Liver (tissue), 9 donors: Measurements from ENCODE around the gene CADM2. TPM values are rescaled to one million over a fixed set of nuclear protein-coding genes. Genes with fewer than 3 reads are reported as not detected.

Source experiments
- DNase-seq: peaks from one replicate; pipeline ENCODE4 v3.0.0-alpha.2; 2017; ENCODE audit warnings: low spot score
- H3K27ac ChIP-seq, 2 donors: one replicate each; pipeline ENCODE4 v1.7.0; 2013; ENCODE audit warnings: inconsistent platforms in 2 of 2, low read length in 2 of 2, control low read depth in 1 of 2, low read depth in 1 of 2, mild to moderate bottlenecking in 1 of 2
- H3K27me3 ChIP-seq, 4 donors: one replicate each; pipeline versions ENCODE4 v1.6.1 to v1.7.0; 2013; ENCODE audit warnings: low read length in 3 of 4, inconsistent platforms in 1 of 4, mild to moderate bottlenecking in 1 of 4, moderate library complexity in 1 of 4; ENCODE audit not compliant: control insufficient read depth in 4 of 4, insufficient read depth in 4 of 4
- H3K36me3 ChIP-seq, 4 donors: one replicate each; pipeline versions ENCODE4 v1.6.1 to v1.7.0; 2013; ENCODE audit warnings: low read length in 3 of 4, mild to moderate bottlenecking in 3 of 4, low read depth in 1 of 4, moderate library complexity in 1 of 4; ENCODE audit not compliant: control insufficient read depth in 4 of 4, insufficient read depth in 3 of 4
- H3K4me1 ChIP-seq, 4 donors: one replicate each; pipeline versions ENCODE4 v1.6.1 to v1.7.0; 2013; ENCODE audit warnings: low read length in 3 of 4, mild to moderate bottlenecking in 3 of 4, moderate library complexity in 1 of 4; ENCODE audit not compliant: control insufficient read depth in 4 of 4, insufficient read depth in 4 of 4
- H3K4me3 ChIP-seq, 3 donors: one replicate each; pipeline versions ENCODE4 v1.6.1 to v1.7.0; 2013; ENCODE audit warnings: low read length in 3 of 3, control low read depth in 1 of 3, low read depth in 1 of 3, mild to moderate bottlenecking in 1 of 3
- H3K9ac ChIP-seq, 2 donors: one replicate each; pipeline ENCODE4 v1.7.0; 2013; ENCODE audit warnings: low read length in 2 of 2, mild to moderate bottlenecking in 2 of 2, moderate library complexity in 2 of 2, control low read depth in 1 of 2, low read depth in 1 of 2
- H3K9me3 ChIP-seq, 4 donors: one replicate each; pipeline versions ENCODE4 v1.6.1 to v1.7.0; 2013; ENCODE audit warnings: low read length in 3 of 4; ENCODE audit not compliant: control insufficient read depth in 4 of 4
- EGR1 ChIP-seq, 2 donors: IDR thresholded peaks; 2 replicates each; pipeline ENCODE4 v1.6.1; 2016 to 2018; ENCODE audit warnings: antibody characterized with exemption in 2 of 2, low read depth in 2 of 2
- FOXA1 ChIP-seq: IDR thresholded peaks from 2 replicates; pipeline ENCODE4 v1.6.1; 2016; ENCODE audit warnings: antibody characterized with exemption
- GABPA ChIP-seq, 2 donors: IDR thresholded peaks in 1 of 2; conservative IDR thresholded peaks in 1 of 2; 2 replicates each; pipeline ENCODE4 v1.6.1; 2016; ENCODE audit warnings: antibody characterized with exemption in 2 of 2, mild to moderate bottlenecking in 1 of 2, moderate library complexity in 1 of 2
- HNF4A ChIP-seq, 2 donors: conservative IDR thresholded peaks; 2 replicates each; pipeline ENCODE4 v1.6.1; 2016; ENCODE audit warnings: antibody characterized with exemption in 2 of 2, mild to moderate bottlenecking in 2 of 2
- HNF4G ChIP-seq: IDR thresholded peaks from 2 replicates; pipeline ENCODE4 v1.6.1; 2016; ENCODE audit warnings: antibody characterized with exemption
- JUND ChIP-seq, 2 donors: IDR thresholded peaks; 2 replicates each; pipeline ENCODE4 v1.6.1; 2016; ENCODE audit warnings: antibody characterized with exemption in 2 of 2
- NR2F2 ChIP-seq: IDR thresholded peaks from 2 replicates; pipeline ENCODE4 v1.6.1; 2016; ENCODE audit warnings: antibody characterized with exemption
- RAD21 ChIP-seq, 2 donors: IDR thresholded peaks; 2 replicates each; pipeline ENCODE4 v1.6.1; 2016; ENCODE audit warnings: antibody characterized with exemption in 2 of 2, mild to moderate bottlenecking in 2 of 2
- RXRA ChIP-seq, 2 donors: IDR thresholded peaks; 2 replicates each; pipeline ENCODE4 v1.6.1; 2017 to 2018; ENCODE audit warnings: antibody characterized with exemption in 2 of 2, mild to moderate bottlenecking in 1 of 2
- SP1 ChIP-seq: IDR thresholded peaks from 2 replicates; pipeline ENCODE4 v1.6.1; 2018; ENCODE audit warnings: antibody characterized with exemption, mild to moderate bottlenecking
- TAF1 ChIP-seq: conservative IDR thresholded peaks from 2 replicates; pipeline ENCODE4 v1.6.1; 2016; ENCODE audit warnings: antibody characterized with exemption, mild to moderate bottlenecking
- YY1 ChIP-seq: IDR thresholded peaks from 2 replicates; pipeline ENCODE4 v1.6.1; 2016; ENCODE audit warnings: antibody characterized with exemption, mild to moderate bottlenecking
- WGBS: extraction: QIAGEN DNeasy Blood & Tissue Kit; methylation state at CpG from one replicate; pipeline ENCODE4 v1.1.7; 2013; 5-methylcytosine and 5-hydroxymethylcytosine counted together
- polyA plus RNA-seq, 2 donors: library from polyadenylated mRNA; stranded (reverse) in 1 of 2; unstranded in 1 of 2; fragments of 200-250 nt in 1 of 2; fragments of >200 nt in 1 of 2; fragmentation: Nextera tagmentation in 1 of 2; extraction: Ambion mirVana in 1 of 2; gene quantifications; one replicate each; pipeline versions ENCODE4 v1.2.1 to v1.2.3, GENCODE V29; 2013 to 2015
- total RNA-seq, 2 donors: library from RNA; depleted of rRNA; stranded (reverse); fragments of >200 nt; gene quantifications; one replicate each; pipeline ENCODE4 v1.2.3, GENCODE V29; 2014
- TF ChIP-seq, protein P1 (sequence below): IDR thresholded peaks from 2 replicates; pipeline ENCODE4 v1.6.1; 2016; ENCODE audit warnings: antibody characterized with exemption
- TF ChIP-seq, protein P2 (sequence below): IDR thresholded peaks from 2 replicates; pipeline ENCODE4 v1.6.1; 2016; ENCODE audit warnings: antibody characterized with exemption, mild to moderate bottlenecking
- TF ChIP-seq, protein P3 (sequence below): IDR thresholded peaks from 2 replicates; pipeline ENCODE4 v1.6.1; 2016; ENCODE audit warnings: antibody characterized with exemption
- TF ChIP-seq, protein P4 (sequence below): IDR thresholded peaks from 2 replicates; pipeline ENCODE4 v1.6.1; 2016; ENCODE audit warnings: antibody characterized with exemption
- TF ChIP-seq, protein P5 (sequence below): fragments of 150-350 bp; IDR thresholded peaks from 2 replicates; pipeline ENCODE4 v1.5.1; 2017; ENCODE audit warnings: improper control_type of control experiment, low read depth, low read length; ENCODE audit not compliant: missing input control
- donor health status: healthy.
- donor health status: healthy.
- donor health status: healthy.
- donor health status: healthy.
- donor health status: healthy.

Gene CADM2
- total and polyA plus RNA-seq, 4 donors = 0.35 to 0.92 (median 0.51) TPM

DNA sequence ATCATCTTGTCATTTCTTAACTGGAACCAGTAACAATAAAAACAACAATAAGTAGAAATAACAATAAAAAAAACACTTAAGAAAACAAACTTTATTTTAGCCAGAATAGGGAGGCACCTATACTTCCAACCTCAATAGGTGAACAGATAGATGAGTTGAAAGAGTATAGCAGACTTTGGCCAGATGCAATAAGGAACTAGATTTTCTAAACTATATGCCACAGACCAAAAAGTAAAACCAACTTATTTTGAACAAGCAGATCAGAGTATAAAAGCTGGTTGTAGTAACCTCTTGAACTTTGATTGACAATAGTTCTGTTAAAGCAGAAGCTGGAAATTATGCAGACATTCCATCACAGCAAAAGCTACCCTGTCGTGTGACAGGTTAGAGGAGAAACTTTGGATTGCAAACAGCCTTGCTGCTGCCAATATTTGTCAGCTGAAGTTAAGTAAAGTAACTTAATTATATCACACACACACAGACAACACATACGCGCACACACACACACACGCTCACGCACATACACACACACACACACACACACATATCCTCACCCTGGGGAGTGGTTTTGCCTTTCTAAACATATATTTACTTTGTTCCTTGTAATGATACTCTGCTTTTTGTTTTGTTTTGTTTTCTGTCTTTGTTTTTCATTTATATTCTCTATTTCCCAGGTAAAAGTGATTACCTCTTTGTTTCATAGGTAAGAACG lies 1128.5 kb downstream of the CADM2 start:
- 66% methylated on average over 6 of the region's 6 CpGs for WGBS
- no peaks in the 10 kb centered on the region for H3K36me3 ChIP-seq
- TF ChIP-seq RAD21 (IDR thresholded peaks at IDR 0.05) (no peak), GABPA (IDR thresholded peaks at IDR 0.05 in 1 of 2, conservative IDR thresholded peaks at IDR 0.05 in 1 of 2) (no peak), NR2F2 (no peak), HNF4G (no peak), FOXA1 (no peak), HNF4A (conservative IDR thresholded peaks at IDR 0.05) (no peak), TAF1 (no peak), YY1 (no peak), JUND (IDR thresholded peaks at IDR 0.05) (no peak), RXRA (IDR thresholded peaks at IDR 0.05) (no peak), EGR1 (IDR thresholded peaks at IDR 0.05; ENCODE audit: low read depth in 2 of 2) (no peak)
- TF ChIP-seq, protein P1, sequence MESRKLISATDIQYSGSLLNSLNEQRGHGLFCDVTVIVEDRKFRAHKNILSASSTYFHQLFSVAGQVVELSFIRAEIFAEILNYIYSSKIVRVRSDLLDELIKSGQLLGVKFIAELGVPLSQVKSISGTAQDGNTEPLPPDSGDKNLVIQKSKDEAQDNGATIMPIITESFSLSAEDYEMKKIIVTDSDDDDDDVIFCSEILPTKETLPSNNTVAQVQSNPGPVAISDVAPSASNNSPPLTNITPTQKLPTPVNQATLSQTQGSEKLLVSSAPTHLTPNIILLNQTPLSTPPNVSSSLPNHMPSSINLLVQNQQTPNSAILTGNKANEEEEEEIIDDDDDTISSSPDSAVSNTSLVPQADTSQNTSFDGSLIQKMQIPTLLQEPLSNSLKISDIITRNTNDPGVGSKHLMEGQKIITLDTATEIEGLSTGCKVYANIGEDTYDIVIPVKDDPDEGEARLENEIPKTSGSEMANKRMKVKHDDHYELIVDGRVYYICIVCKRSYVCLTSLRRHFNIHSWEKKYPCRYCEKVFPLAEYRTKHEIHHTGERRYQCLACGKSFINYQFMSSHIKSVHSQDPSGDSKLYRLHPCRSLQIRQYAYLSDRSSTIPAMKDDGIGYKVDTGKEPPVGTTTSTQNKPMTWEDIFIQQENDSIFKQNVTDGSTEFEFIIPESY = no peak
- TF ChIP-seq, protein P2, sequence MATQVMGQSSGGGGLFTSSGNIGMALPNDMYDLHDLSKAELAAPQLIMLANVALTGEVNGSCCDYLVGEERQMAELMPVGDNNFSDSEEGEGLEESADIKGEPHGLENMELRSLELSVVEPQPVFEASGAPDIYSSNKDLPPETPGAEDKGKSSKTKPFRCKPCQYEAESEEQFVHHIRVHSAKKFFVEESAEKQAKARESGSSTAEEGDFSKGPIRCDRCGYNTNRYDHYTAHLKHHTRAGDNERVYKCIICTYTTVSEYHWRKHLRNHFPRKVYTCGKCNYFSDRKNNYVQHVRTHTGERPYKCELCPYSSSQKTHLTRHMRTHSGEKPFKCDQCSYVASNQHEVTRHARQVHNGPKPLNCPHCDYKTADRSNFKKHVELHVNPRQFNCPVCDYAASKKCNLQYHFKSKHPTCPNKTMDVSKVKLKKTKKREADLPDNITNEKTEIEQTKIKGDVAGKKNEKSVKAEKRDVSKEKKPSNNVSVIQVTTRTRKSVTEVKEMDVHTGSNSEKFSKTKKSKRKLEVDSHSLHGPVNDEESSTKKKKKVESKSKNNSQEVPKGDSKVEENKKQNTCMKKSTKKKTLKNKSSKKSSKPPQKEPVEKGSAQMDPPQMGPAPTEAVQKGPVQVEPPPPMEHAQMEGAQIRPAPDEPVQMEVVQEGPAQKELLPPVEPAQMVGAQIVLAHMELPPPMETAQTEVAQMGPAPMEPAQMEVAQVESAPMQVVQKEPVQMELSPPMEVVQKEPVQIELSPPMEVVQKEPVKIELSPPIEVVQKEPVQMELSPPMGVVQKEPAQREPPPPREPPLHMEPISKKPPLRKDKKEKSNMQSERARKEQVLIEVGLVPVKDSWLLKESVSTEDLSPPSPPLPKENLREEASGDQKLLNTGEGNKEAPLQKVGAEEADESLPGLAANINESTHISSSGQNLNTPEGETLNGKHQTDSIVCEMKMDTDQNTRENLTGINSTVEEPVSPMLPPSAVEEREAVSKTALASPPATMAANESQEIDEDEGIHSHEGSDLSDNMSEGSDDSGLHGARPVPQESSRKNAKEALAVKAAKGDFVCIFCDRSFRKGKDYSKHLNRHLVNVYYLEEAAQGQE = no peak
- TF ChIP-seq, protein P3, sequence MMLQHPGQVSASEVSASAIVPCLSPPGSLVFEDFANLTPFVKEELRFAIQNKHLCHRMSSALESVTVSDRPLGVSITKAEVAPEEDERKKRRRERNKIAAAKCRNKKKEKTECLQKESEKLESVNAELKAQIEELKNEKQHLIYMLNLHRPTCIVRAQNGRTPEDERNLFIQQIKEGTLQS = no peak
- TF ChIP-seq, protein P4, sequence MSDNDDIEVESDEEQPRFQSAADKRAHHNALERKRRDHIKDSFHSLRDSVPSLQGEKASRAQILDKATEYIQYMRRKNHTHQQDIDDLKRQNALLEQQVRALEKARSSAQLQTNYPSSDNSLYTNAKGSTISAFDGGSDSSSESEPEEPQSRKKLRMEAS = no peak
- no peak for DNase-seq
- no peak overlapping the region for H3K27ac ChIP-seq
- H3K27me3 ChIP-seq = no peaks in the 10 kb centered on the region
- no peak overlapping the region for H3K4me3 ChIP-seq
- H3K9me3 ChIP-seq = no peaks in the 10 kb centered on the region
- H3K4me1 ChIP-seq = no peaks in the 10 kb centered on the region
- no peak overlapping the region for H3K9ac ChIP-seq

DNA sequence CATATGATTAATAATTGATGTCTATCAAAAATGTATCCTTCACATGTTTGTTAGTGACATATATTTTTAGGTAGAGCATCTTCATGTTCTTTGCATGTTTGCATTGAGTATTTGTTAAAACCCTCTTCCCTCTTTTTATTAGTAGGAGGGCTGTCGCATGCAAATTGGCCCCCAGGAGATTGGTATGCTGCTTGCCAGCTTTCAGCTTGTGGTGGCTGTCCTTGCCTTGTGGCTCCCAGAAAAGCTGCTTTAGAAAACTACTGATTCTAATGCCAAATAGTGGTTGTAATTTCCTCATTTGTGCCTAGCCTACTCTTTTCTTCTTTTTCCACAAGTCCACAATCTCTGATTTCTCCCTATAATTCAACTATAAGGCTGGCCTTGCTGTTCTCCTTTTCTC lies 1145.4 kb downstream of the CADM2 start:
- Histone ChIP-seq H3K4me1 (no peaks in the 10 kb centered on the region), H3K36me3 (no peaks in the 10 kb centered on the region), H3K27me3 (no peaks in the 10 kb centered on the region), H3K4me3 (no peak overlapping the region), H3K27ac (no peak overlapping the region), H3K9me3 (peaks cover 0 to 6% (median under 1%) of the 10 kb centered on the region in 4 donors), H3K9ac (no peak overlapping the region)
- TF ChIP-seq, protein P5, sequence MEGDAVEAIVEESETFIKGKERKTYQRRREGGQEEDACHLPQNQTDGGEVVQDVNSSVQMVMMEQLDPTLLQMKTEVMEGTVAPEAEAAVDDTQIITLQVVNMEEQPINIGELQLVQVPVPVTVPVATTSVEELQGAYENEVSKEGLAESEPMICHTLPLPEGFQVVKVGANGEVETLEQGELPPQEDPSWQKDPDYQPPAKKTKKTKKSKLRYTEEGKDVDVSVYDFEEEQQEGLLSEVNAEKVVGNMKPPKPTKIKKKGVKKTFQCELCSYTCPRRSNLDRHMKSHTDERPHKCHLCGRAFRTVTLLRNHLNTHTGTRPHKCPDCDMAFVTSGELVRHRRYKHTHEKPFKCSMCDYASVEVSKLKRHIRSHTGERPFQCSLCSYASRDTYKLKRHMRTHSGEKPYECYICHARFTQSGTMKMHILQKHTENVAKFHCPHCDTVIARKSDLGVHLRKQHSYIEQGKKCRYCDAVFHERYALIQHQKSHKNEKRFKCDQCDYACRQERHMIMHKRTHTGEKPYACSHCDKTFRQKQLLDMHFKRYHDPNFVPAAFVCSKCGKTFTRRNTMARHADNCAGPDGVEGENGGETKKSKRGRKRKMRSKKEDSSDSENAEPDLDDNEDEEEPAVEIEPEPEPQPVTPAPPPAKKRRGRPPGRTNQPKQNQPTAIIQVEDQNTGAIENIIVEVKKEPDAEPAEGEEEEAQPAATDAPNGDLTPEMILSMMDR = no peak
- TF ChIP-seq, protein P3 = no peak
- no peak for TF ChIP-seq RAD21 (IDR thresholded peaks at IDR 0.05)
- no peak for TF ChIP-seq EGR1 (IDR thresholded peaks at IDR 0.05; ENCODE audit: low read depth in 2 of 2)
- TF ChIP-seq SP1 = no peak
- no peak for TF ChIP-seq HNF4G
- TF ChIP-seq, protein P1 = no peak
- TF ChIP-seq NR2F2 = no peak
- 38% methylated on average over 1 of the region's 1 CpG for WGBS
- DNase-seq = no peak
